Activated CD8-positive, alpha-beta memory T cell treated with anti-CD3 and anti-CD28 coated beads, Interleukin-2, amount 50 U/mL, for 1 hour (primary cell): ENCODE measurements around the gene OLA1.

Experiments
- DNase-seq: peaks from one replicate; pipeline ENCODE4 v3.0.0-alpha.2; 2020; ENCODE audit errors: extremely low read depth

OLA1 gene

GRCh38 chr2:174121175-174121574, 127.2 kb downstream of the OLA1 start:
- no peak for DNase-seq

DNA sequence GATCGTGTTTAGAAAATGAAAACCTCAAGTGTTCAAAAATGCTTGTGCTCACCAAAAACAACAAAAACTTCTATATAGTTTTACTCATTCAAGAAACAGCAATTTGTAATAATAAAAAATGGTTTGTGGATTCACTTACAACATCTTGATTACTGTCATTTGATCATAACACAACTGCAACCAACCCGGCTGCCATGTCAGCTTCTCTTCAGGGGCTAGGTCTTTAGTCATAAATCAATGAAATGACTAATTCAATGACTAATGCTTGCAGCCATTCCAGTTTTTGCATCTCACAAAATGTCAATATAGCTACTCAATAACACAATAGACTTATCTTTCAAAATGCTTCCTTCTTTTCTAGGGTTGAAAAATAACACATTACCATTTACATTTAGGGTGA, 128.0 kb downstream of the OLA1 start:
- no peak for DNase-seq

DNA sequence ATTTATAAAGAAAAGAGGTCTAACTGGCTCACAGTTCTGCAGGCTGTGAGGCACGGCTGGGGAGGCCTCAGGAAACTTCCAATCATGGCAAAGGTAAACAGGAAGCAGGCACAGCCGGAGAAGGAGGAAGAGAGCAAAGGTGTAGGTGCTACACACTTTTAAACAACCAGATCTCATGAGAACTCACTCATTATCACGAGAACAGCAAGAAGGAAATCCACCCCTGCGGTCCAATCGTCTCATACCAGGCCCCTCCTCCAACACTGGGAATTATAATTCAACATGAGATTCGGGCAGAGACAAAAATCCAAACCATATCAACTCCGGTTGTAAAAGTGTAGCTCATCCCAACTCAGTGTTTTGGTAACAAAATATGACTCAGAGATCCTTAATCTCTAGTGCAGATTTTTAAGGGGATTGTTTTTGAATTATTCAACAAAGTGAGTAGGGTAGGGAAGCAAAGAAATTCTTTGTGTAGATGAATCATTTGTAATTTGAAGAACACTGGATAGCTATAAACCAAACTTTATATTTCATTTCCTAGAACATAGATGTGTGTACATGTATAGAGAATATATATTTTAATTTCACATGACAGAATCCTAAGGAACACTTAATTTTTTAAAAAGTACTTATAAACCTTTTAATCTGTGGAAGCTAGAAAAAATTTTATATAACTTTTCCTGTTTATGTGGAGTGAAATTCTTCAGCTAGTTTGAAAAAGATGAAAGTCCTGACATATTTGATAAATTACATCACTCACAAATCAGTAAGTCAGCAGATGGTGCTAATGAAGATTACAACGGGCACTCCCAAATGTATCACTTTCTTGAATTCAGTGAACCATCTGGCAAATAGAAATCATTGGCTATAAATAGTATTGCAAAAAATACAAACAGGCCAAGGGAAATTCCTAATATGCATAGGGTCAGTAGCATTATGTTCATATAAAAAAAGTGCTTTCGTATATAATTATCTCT, 130.1 kb downstream of the OLA1 start:
- DNase-seq = no peak

GRCh38 chr2:174112073-174112472, 136.3 kb downstream of the OLA1 start:
- no peak for DNase-seq

DNA sequence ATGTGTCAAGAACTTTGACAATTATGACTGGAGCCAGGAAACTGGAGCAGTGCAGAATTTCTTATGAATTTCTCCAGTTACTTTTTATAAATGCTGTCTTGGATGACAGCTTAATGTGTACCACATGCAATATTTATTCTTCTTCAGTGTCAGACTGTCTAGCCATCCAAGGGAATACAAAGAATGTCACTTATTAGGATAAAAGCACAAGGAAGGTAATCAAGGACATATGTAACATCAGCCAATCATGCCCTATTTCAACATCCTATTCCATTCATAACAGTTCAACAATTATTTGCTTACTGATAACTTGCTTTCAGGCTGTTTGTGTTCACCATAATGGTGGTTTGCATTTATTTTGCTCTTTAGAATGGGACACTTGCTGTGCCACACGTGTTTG, 139.8 kb downstream of the OLA1 start:
- no peak for DNase-seq

GRCh38 chr2:174106736-174107135, 141.6 kb downstream of the OLA1 start:
- DNase-seq = no peak

GRCh38 chr2:174094542-174094941, 153.8 kb downstream of the OLA1 start:
- DNase-seq = no peak

GRCh38 chr2:174090476-174090875, 157.9 kb downstream of the OLA1 start:
- no peak for DNase-seq

DNA sequence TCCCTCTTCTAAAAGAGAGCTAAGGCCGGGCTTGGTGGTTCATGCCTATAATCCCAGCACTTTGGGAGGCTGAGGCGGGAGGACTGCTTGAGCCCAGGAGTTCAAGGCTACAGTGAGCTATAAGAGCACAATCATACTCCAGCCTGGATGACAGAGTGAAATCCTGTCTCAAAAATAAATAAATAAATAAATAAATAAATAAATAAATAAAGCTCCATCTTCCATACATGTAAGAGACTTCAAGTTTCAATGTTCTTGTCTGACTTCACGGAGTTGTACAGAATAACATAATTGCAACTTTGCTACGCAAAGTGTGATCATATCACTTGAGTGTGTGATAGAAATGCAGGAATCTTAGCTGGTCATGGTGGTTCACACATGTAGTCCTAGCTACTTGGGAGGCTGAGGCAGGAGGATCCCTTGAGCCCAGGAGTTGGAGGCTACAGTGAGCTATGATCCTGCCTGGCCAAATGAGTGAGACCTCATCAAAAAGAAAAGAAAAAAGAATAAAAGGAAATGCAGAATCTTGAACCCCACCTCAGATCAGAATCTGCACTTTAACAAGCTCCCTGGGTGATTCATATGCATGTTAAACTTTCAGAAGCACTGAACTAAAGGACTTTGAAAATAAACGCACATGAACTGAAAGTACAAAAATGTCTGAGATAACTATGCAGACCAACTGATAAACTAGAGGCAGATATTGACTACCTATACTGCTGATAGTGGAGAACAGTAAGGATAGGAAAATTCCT, 159.4 kb downstream of the OLA1 start:
- DNase-seq = no peak

DNA sequence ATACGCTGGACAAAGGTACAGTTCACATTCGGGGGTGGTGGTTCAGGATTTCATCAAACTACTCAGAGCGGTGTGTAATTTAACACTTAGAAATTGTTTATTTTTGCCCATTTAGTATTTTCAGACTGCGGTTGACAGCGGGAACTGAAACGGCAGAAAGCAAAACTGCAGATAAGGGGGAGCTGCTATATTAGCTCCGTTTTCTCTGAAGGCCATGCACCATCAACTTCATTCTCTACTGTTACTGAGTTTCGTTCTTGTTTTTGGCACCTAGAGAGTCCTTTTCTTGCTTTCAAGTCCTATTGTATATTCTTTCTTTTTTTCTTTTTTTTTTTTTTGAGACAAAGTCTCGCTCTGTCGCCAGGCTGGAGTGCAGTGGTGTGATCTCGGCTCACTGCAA, 161.6 kb downstream of the OLA1 start:
- no peak for DNase-seq

DNA sequence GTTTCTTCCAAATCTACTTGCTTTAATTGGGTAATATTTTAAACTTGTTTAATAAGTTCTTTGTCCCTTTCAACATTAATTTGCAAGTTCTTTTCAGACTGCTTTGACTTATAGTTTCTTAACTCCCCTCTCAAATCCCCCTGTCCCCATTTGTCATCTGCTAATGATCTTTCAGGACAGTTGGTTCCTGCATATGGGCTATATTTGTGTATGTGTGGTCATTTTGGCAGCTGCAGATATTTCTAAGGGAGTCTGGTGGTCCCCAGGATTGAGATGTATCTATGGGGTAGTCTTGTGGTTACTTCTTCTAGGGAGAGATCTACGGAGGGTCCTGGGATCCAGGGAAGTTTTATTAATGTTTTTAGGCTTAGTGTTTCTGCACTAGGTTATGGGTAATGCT, 162.6 kb downstream of the OLA1 start:
- DNase-seq = no peak

DNA sequence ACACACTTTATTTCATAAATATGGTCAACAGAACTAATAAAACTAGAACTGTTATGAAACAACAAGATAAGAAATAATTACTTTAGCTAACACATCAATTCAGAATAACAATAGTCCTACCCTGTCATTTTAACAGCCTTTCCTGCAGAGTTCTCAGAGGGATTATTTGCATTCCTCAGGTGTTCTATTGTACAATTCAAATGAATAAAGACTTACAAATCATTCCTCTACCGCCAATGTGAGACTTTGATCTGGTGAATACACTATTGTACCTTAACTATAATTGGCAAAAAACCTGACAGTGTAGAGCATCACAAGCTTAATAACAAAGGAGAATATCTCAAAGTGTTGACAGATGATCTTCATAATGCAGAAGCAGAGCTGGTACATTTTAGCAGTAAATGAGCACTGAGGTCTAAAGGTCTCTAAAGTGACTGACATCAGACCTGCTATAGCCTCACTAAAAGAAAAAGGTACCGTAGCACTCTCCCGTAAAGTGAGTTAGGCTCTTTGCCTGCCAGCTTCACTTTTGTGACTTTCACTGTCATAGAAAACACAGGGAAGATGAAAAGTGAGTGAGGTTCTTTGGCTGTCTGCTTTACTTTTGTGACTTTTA, 164.4 kb downstream of the OLA1 start:
- no peak for DNase-seq

DNA sequence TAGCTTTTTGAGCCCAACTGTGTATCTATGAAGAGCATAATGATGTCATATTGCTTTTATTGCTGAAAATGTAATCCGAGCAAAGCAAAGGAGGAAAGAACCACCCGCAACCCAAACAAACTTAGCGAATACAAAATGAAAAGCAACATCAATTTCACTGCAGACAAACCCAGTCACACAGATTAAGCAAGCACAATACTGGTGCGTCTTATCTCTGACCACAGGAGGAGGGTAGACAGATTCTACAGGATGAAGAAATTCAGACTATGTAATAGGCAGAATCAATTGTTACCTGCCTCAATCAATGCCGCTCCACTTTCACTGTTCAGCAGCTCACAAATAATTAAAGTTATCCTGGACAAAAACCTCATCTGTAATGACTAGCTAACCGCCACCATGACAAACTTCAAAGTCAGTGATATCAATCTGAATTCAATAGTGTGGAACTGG, 167.6 kb downstream of the OLA1 start:
- DNase-seq = no peak

DNA sequence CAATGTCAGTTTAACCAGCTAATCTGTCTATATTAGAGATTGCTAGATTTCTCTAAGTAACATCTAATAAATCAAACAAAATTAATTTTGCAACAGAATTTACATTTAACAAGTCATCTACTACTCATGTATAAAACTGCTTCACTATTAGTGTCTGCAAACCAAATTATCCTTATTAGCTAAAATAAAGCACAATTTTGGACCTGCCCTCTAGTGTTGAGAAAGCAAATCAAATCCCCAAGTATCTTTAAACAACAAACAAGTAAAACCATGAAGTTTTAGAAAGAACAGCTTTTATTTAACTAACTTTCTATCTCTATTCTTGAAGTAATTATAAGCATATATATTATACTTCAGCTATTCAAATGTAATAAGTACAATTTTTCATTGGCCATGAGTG, 170.1 kb downstream of the OLA1 start:
- DNase-seq = no peak

DNA sequence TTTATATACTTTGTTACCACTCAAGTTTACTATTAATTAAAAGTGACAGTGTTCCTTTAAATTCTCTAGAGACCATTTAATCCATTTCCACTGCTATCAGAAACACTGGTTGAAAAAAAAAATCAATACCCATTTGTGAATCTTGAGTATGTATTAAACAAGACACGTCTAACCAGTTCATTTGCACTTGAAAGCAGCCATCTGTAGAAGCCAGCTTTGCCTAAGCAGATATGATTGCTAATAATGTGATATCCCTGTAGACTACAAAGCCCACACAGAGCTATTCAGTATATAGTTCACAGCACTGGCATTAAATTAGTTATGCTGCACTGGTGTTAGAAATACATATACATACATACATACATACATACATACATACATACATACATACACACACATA, 171.4 kb downstream of the OLA1 start:
- DNase-seq = no peak

DNA sequence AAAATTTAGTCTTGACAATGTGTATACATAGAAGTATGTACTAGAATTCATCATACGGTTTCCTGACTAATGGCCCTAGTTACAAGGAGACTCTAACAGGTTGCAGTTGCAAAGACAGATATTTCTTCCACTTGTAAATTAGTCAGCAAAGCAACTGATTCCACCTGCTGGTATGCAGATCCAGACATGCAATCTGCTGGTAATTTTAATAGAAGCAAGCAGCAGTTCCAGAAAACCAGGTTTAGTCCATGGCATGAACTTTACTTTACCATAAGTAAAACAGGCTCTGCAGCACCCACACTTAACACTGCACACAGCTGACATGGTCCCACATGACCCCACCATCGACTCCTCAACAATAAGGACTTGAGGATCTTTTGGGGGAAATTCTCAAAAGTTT, 172.3 kb downstream of the OLA1 start:
- no peak for DNase-seq

GRCh38 chr2:174074831-174075230, 173.5 kb downstream of the OLA1 start:
- no peak for DNase-seq

DNA sequence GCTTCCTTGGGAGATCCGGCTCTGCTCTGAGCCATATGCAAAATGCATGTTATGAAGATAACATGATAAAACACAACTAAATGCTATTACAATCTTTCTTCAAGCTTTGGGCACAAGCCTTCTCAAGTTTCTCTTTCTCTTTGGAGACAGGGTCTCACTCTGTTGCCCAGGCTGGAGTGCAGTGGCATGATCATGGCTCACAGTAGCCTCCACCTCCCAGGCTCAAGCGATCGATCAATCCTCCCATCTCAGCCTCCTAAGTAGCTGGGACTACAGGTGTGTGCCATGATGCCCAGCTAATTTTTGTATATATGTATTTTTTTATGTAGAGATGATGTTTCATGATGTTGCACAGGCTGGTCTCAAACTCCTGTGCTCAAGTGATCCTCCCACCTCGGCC, 175.5 kb downstream of the OLA1 start:
- no peak for DNase-seq

- DNase-seq = no peak
Measured at GRCh38 chr2:174072069-174072468, 176.3 kb downstream of the OLA1 start.

DNA sequence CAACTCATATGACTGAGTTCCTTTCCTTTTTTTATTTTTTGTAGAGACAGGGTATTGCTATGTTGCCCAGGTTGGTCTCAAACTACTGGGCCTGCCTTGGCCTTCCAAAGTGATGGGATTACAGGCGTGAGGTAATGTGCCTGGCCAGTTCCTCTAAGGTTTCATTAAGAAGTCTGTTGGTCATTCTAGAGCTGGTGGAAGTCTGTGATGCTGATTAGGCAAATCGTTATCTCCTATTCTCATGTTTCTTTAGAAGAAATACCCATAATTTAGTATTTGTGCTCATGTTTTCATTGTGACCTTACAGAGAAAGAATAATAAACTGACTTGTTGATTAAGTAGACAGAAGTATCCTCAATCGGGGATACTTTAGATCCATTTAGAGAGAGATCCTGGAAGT, 177.0 kb downstream of the OLA1 start:
- no peak for DNase-seq

- no peak for DNase-seq
Measured at GRCh38 chr2:174070281-174070680, 178.1 kb downstream of the OLA1 start.

DNA sequence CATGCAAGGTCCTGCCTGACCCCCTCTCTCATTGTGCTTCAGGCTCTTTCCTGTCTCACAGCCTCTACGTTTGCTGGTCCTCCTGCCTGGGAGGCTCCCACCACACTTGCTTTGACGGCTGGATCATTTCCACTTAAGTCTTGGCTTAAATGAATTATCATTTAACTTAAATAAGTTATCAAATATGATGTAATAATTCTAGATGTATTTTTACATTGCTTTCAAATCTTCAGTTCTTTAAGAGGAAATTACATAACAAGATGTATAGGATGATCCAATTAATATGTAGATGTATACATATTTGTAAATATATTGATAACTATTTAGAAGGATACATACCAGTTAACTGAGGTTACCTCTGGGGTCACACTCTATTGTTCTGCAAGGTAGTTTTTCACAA, 180.5 kb downstream of the OLA1 start:
- DNase-seq = no peak

DNA sequence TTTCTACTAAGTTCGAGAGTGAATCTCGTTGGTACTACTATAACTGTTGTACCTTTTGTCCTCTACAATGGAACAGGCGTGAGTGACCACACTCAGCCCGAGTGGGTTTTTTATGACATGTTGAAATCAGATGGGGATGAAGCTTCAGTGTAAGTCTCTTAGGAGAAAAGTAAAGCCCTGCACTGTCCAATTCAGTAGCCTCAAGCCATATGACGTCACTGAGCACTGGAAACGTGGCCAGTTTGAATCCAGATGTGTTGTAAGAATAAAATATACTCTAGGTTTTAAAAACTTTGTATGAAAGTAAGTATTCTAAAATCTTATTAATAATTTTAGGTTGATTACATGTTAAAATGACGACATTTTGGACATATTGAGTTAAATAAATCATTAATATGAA, 181.5 kb downstream of the OLA1 start:
- DNase-seq = no peak
